ENCODE results near the gene ERC2. TPM values are rescaled to one million over a fixed set of nuclear protein-coding genes. Genes with fewer than 3 reads are reported as not detected.

ERC2 gene
- total RNA-seq, 2 experiments from 2014 or later: not detected

GRCh38 chr3:55935241-55935640 is 533.0 kb downstream of the ERC2 start:
- H4K20me1 ChIP-seq (ENCODE audit: insufficient read depth, low read length): no peaks in the 10 kb centered on the region
- H3K4me2 ChIP-seq (ENCODE audit: low read length): no peak overlapping the region
- no TSS peak for BruUV-seq (replicated peaks)
- no peak overlapping the region for H2AFZ ChIP-seq (ENCODE audit: low read length)
- TF ChIP-seq CTCF (conservative IDR thresholded peaks at IDR 0.05; ENCODE audit: low read length) (no peak), EZH2phosphoT487 (IDR thresholded peaks at IDR 0.05; ENCODE audit: borderline replicate concordance, low read depth, low read length) (no peak)
- ChIA-PET CTCF (ENCODE audit: unreplicated experiment) (no interaction called here), POLR2A (no interaction called here)
- H3K27ac ChIP-seq (ENCODE audit: low read depth, low read length, poor library complexity, severe bottlenecking): no peak overlapping the region
- intact Hi-C loops (cut with micrococcal nuclease; ENCODE audit: unreplicated experiment): no loop called here
- no peaks in the 10 kb centered on the region for H3K4me1 ChIP-seq (ENCODE audit: insufficient read depth, low read length, poor library complexity, severe bottlenecking)
- no peaks in the 10 kb centered on the region for H3K9me3 ChIP-seq (ENCODE audit: low read length)
- no peaks in the 10 kb centered on the region for H3K9me2 ChIP-seq (ENCODE audit: insufficient read depth, low read length)
- H3K36me3 ChIP-seq (ENCODE audit: insufficient read depth, low read length): no peaks in the 10 kb centered on the region
- DNase-seq (ENCODE audit: low spot score): no peak
- H3K79me2 ChIP-seq (ENCODE audit: insufficient read depth, low read depth, low read length): no peaks in the 10 kb centered on the region
- no peak overlapping the region for H3K4me3 ChIP-seq (ENCODE audit: low read depth, low read length, poor library complexity, severe bottlenecking)

GRCh38 chr3:55934771-55935170 is 533.5 kb downstream of the ERC2 start:
- intact Hi-C loops (cut with micrococcal nuclease; ENCODE audit: unreplicated experiment): no loop called here
- BruUV-seq (replicated peaks): no TSS peak
- no peaks in the 10 kb centered on the region for H3K9me2 ChIP-seq (ENCODE audit: insufficient read depth, low read length)
- H4K20me1 ChIP-seq (ENCODE audit: insufficient read depth, low read length): no peaks in the 10 kb centered on the region
- H3K4me3 ChIP-seq (ENCODE audit: low read depth, low read length, poor library complexity, severe bottlenecking): no peak overlapping the region
- CTCF ChIA-PET (ENCODE audit: unreplicated experiment): no interaction called here
- no peak overlapping the region for H3K27ac ChIP-seq (ENCODE audit: low read depth, low read length, poor library complexity, severe bottlenecking)
- H2AFZ ChIP-seq (ENCODE audit: low read length): no peak overlapping the region
- H3K4me1 ChIP-seq (ENCODE audit: insufficient read depth, low read length, poor library complexity, severe bottlenecking): no peaks in the 10 kb centered on the region
- no peak for TF ChIP-seq CTCF (conservative IDR thresholded peaks at IDR 0.05; ENCODE audit: low read length)
- TF ChIP-seq EZH2phosphoT487 (IDR thresholded peaks at IDR 0.05; ENCODE audit: borderline replicate concordance, low read depth, low read length): no peak
- POLR2A ChIA-PET: no interaction called here
- DNase-seq (ENCODE audit: low spot score): no peak
- no peak overlapping the region for H3K4me2 ChIP-seq (ENCODE audit: low read length)
- no peaks in the 10 kb centered on the region for H3K79me2 ChIP-seq (ENCODE audit: insufficient read depth, low read depth, low read length)
- H3K36me3 ChIP-seq (ENCODE audit: insufficient read depth, low read length): no peaks in the 10 kb centered on the region
- no peaks in the 10 kb centered on the region for H3K9me3 ChIP-seq (ENCODE audit: low read length)

GRCh38 chr3:55929154-55929869 is 539.0 kb downstream of the ERC2 start:
- Histone ChIP-seq H3K4me1 (ENCODE audit: insufficient read depth, low read length, poor library complexity, severe bottlenecking) (no peaks in the 10 kb centered on the region), H4K20me1 (ENCODE audit: insufficient read depth, low read length) (no peaks in the 10 kb centered on the region), H3K4me3 (ENCODE audit: low read depth, low read length, poor library complexity, severe bottlenecking) (no peak overlapping the region), H2AFZ (ENCODE audit: low read length) (no peak overlapping the region), H3K79me2 (ENCODE audit: insufficient read depth, low read depth, low read length) (no peaks in the 10 kb centered on the region), H3K4me2 (ENCODE audit: low read length) (no peak overlapping the region), H3K27ac (ENCODE audit: low read depth, low read length, poor library complexity, severe bottlenecking) (no peak overlapping the region), H3K9me3 (ENCODE audit: low read length) (no peaks in the 10 kb centered on the region), H3K36me3 (ENCODE audit: insufficient read depth, low read length) (no peaks in the 10 kb centered on the region), H3K9me2 (ENCODE audit: insufficient read depth, low read length) (no peaks in the 10 kb centered on the region)
- no peak for DNase-seq (ENCODE audit: low spot score)
- TF ChIP-seq CTCF (conservative IDR thresholded peaks at IDR 0.05; ENCODE audit: low read length) (no peak), EZH2phosphoT487 (IDR thresholded peaks at IDR 0.05; ENCODE audit: borderline replicate concordance, low read depth, low read length) (no peak)
- ChIA-PET CTCF (ENCODE audit: unreplicated experiment) (no interaction called here), POLR2A (no interaction called here)
- BruUV-seq (replicated peaks): no TSS peak
- intact Hi-C loops (cut with micrococcal nuclease; ENCODE audit: unreplicated experiment): no loop called here

Data from OCI-LY7 (cell line).